HepG2 (cell line): Measurements from ENCODE around the gene NKX3-2.

Experiments
- CBX2 ChIP-seq, 2 experiments: fragments of 200-600 bp in 1 of 2; sonication (generic); formaldehyde crosslinking in 1 of 2; IDR thresholded peaks; 2 replicates each; pipeline versions ENCODE4 v1.7.0 to v1.8.1; 2018 to 2022; ENCODE audit warnings: low read depth in 2 of 2, low read length in 1 of 2, mild to moderate bottlenecking in 1 of 2, missing genetic modification reagents in 1 of 2
- ZNF788 ChIP-seq: sonication (generic); formaldehyde crosslinking; IDR thresholded peaks from 2 replicates; pipeline ENCODE4 v1.5.0; 2020; ENCODE audit warnings: mild to moderate bottlenecking, missing genetic modification reagents, borderline replicate concordance

GRCh38 chr4:13558881-13559280, 14.6 kb upstream of the NKX3-2 start:
- no peak for TF ChIP-seq ZNF788 (CRISPR knock-in tag)
- no peak for TF ChIP-seq CBX2 (IDR thresholded peaks at IDR 0.05; ENCODE audit: low read depth, low read length)
- TF ChIP-seq CBX2 (CRISPR knock-in tag; IDR thresholded peaks at IDR 0.05; ENCODE audit: low read depth), result no peak
